Neural progenitor cell (in vitro differentiated cells): ENCODE results near the gene MTREX.

Experiments
- EZH2 ChIP-seq: fragments of 200-600 bp; sonication (generic); IDR thresholded peaks from 2 replicates; pipeline ENCODE4 v1.6.1; 2017; ENCODE audit warnings: antibody characterized with exemption, mild to moderate bottlenecking, moderate library complexity
- EZH2phosphoT487 ChIP-seq: fragments of 200-600 bp; sonication (generic); IDR thresholded peaks from 2 replicates; pipeline ENCODE4 v1.6.1; 2017; ENCODE audit warnings: antibody characterized with exemption
- TF ChIP-seq, protein P1 (sequence below): fragments of 200-600 bp; sonication (generic); IDR thresholded peaks from 2 replicates; pipeline ENCODE4 v1.5.1; 2017; ENCODE audit warnings: antibody characterized with exemption, mild to moderate bottlenecking

DNA sequence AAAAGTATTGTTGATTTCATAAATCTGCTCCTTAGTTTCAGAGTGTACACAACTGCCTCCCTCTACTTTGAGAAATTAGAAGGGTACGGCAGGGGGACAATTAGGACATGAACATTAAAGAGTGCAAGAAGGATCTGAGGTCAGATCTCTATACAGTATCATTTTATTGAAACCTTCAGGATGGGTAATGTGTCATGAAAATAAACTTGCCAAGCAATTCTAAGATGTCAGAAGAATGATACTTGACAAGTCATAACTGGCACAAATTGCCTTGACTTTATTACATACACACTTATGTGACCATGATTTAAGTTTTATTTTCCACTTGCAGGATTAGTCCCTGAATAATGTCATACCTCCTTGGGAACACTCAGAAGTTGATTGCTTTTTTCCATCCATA is 134.2 kb downstream of the MTREX start:
- TF ChIP-seq, protein P1, sequence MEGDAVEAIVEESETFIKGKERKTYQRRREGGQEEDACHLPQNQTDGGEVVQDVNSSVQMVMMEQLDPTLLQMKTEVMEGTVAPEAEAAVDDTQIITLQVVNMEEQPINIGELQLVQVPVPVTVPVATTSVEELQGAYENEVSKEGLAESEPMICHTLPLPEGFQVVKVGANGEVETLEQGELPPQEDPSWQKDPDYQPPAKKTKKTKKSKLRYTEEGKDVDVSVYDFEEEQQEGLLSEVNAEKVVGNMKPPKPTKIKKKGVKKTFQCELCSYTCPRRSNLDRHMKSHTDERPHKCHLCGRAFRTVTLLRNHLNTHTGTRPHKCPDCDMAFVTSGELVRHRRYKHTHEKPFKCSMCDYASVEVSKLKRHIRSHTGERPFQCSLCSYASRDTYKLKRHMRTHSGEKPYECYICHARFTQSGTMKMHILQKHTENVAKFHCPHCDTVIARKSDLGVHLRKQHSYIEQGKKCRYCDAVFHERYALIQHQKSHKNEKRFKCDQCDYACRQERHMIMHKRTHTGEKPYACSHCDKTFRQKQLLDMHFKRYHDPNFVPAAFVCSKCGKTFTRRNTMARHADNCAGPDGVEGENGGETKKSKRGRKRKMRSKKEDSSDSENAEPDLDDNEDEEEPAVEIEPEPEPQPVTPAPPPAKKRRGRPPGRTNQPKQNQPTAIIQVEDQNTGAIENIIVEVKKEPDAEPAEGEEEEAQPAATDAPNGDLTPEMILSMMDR = no peak
- TF ChIP-seq EZH2phosphoT487 = no peak
- TF ChIP-seq EZH2 = no peak
